HepG2 (cell line): ENCODE data around the gene MYOM1.

Source experiments
- EZH2 ChIP-seq: conservative IDR thresholded peaks from 2 replicates; pipeline ENCODE4 v1.6.1; 2012; ENCODE audit warnings: mild to moderate bottlenecking, low read depth, low read length, moderate library complexity
- POLR2A ChIP-seq, 2 experiments: IDR thresholded peaks; 2 replicates each; pipeline ENCODE4 v1.6.1; 2011; ENCODE audit warnings: low read depth in 2 of 2, low read length in 2 of 2, mild to moderate bottlenecking in 1 of 2, moderate library complexity in 1 of 2; ENCODE audit not compliant: insufficient read depth in 1 of 2
- SIN3A ChIP-seq: IDR thresholded peaks from 2 replicates; pipeline ENCODE4 v1.6.1; 2011; ENCODE audit warnings: low read depth, mild to moderate bottlenecking, control low read depth, low read length, borderline replicate concordance
- TF ChIP-seq, protein P1 (sequence below): sonication (generic); formaldehyde crosslinking; IDR thresholded peaks from 2 replicates; pipeline ENCODE4 v1.4.0; 2020; ENCODE audit warnings: missing genetic modification reagents

DNA sequence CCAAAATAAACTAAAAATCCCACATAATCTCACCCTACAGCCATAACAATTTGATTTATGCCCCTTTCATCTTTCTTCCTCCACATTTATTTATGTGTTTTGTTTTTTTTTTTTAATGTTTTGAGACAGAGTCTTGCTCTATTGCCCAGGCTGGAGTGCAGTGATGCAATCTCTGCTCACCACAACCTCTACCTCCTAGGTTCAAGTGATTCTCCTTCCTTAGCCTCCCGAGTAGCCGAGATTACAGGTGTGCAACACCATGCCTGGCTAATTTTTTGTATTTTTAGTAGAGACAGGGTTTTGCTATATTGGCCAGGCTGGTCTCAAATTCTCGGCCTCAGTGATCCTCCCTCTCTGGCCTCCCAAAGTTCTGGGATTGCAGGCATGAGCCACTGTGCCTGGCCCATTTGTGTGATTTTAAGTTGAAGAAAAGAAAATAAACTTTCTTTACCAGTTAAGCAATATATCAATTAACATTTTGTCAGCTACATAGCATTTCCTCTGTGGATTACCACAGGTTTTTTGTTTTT is 170.9 kb downstream of the MYOM1 start:
- TF ChIP-seq, protein P1, sequence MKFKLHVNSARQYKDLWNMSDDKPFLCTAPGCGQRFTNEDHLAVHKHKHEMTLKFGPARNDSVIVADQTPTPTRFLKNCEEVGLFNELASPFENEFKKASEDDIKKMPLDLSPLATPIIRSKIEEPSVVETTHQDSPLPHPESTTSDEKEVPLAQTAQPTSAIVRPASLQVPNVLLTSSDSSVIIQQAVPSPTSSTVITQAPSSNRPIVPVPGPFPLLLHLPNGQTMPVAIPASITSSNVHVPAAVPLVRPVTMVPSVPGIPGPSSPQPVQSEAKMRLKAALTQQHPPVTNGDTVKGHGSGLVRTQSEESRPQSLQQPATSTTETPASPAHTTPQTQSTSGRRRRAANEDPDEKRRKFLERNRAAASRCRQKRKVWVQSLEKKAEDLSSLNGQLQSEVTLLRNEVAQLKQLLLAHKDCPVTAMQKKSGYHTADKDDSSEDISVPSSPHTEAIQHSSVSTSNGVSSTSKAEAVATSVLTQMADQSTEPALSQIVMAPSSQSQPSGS: no peak
- no peak for TF ChIP-seq SIN3A
- no peak for TF ChIP-seq POLR2A (IDR thresholded peaks at IDR 0.05; ENCODE audit: insufficient read depth in 1 of 2, low read depth in 2 of 2, low read length in 2 of 2)
- no peak for TF ChIP-seq EZH2
